GM12801 (cell line): ENCODE measurements around the gene EXOC4.

Source experiments
- CTCF ChIP-seq: IDR thresholded peaks from one replicate; pipeline ENCODE4 v1.5.1; 2011; ENCODE audit warnings: control low read depth; ENCODE audit not compliant: insufficient read length; ENCODE audit errors: extremely low read depth

EXOC4 gene

GRCh38 chr7:133359449-133359848, 106.6 kb downstream of the EXOC4 start:
- TF ChIP-seq CTCF: no peak

GRCh38 chr7:133360201-133360600, 107.3 kb downstream of the EXOC4 start:
- TF ChIP-seq CTCF: no peak

- no peak for TF ChIP-seq CTCF
Measured at GRCh38 chr7:133361806-133362205, 108.9 kb downstream of the EXOC4 start.

GRCh38 chr7:133364959-133365690, 112.2 kb downstream of the EXOC4 start:
- TF ChIP-seq CTCF: no peak

- TF ChIP-seq CTCF: no peak
Measured at GRCh38 chr7:133365917-133366316, 113.0 kb downstream of the EXOC4 start.

- no peak for TF ChIP-seq CTCF
Measured at GRCh38 chr7:133367561-133367960, 114.7 kb downstream of the EXOC4 start.

- no peak for TF ChIP-seq CTCF
Measured at GRCh38 chr7:133369130-133369529, 116.3 kb downstream of the EXOC4 start.
